Mucosa of descending colon (tissue), 3 donors: ENCODE results near the gene DDX60. TPM values are rescaled to one million over a fixed set of nuclear protein-coding genes. Genes with fewer than 3 reads are reported as not detected.

Experiments
- ATAC-seq: fragments of 200-7000 bp; cut with Tn5 transposase; one replicate; pipeline ENCODE4 v1.9.1; 2020; ENCODE audit warnings: mild to moderate bottlenecking, moderate library complexity
- DNase-seq, 3 donors: peaks; one replicate each; pipeline ENCODE4 v3.0.0-alpha.2; 2020
- H3K36me3 ChIP-seq: fragments of 200-600 bp; one replicate; pipeline ENCODE4 v1.8.0; 2021; ENCODE audit warnings: low read depth, mild to moderate bottlenecking
- H3K4me1 ChIP-seq: fragments of 200-600 bp; one replicate; pipeline ENCODE4 v1.8.0; 2021; ENCODE audit warnings: low read depth, mild to moderate bottlenecking
- H3K4me3 ChIP-seq: fragments of 200-600 bp; one replicate; pipeline ENCODE4 v1.8.0; 2021; ENCODE audit warnings: mild to moderate bottlenecking
- H3K9me3 ChIP-seq: fragments of 200-600 bp; one replicate; pipeline ENCODE4 v1.8.0; 2021; ENCODE audit warnings: mild to moderate bottlenecking
- CTCF ChIP-seq: fragments of 200-600 bp; IDR thresholded peaks from one replicate; pipeline ENCODE4 v1.8.0; 2022; ENCODE audit warnings: antibody characterized with exemption, mild to moderate bottlenecking
- intact Hi-C, 2 donors: fragments of 100-400 bp; cut with DNase I in 1 of 2; cut with micrococcal nuclease in 1 of 2; formaldehyde crosslinking; loops; one replicate each; pipeline versions ENCODE4 v1.11.0 to v1.11.1; 2022; cut with DNase I, micrococcal nuclease
- total RNA-seq, 3 donors: library from RNA; stranded (reverse); fragmentation: NEBNext Ultra II Directional in 2 of 3; extraction: Animal tissue kit (Norgen Biotek cat#: 25700) in 2 of 3; gene quantifications; one replicate each; pipeline versions ENCODE4 v1.2.1 to v1.2.4, GENCODE V29; 2021 to 2023
- donor health status: DM: no; HTN: no; CAD: no; lungs with moderate emphysema.
- donor health status: DM: no; HTN: no; CAD: no.
- donor health status: DM: no; HTN: yes; CAD: no.

The DDX60 gene
- total RNA-seq, 3 donors from 2014 or later, result 45.6 to 118 (median 50.4) TPM

- Histone ChIP-seq H3K9me3 (no peaks in the 10 kb centered on the region), H3K4me3 (no peak overlapping the region), H3K36me3 (no peaks in the 10 kb centered on the region), H3K4me1 (no peaks in the 10 kb centered on the region)
- intact Hi-C loops, result no loop called here
- DNase-seq (no peak), ATAC-seq (no peak)
- TF ChIP-seq CTCF, result no peak
These were observed 60.8 kb downstream of the DDX60 start for GRCh38 chr4:168257768-168258167.

GRCh38 chr4:168248176-168248710 lies 70.3 kb downstream of the DDX60 start:
- ATAC-seq (no peak), DNase-seq (no peak)
- Histone ChIP-seq H3K4me3 (no peak overlapping the region), H3K36me3 (no peaks in the 10 kb centered on the region), H3K9me3 (no peaks in the 10 kb centered on the region), H3K4me1 (no peaks in the 10 kb centered on the region)
- no peak for TF ChIP-seq CTCF
- intact Hi-C loops, result no loop called here

GRCh38 chr4:168247603-168248002 lies 70.9 kb downstream of the DDX60 start:
- H3K36me3 ChIP-seq, result no peaks in the 10 kb centered on the region
- no peak for ATAC-seq
- peaks cover 1% of the 10 kb centered on the region for H3K9me3 ChIP-seq
- no peak overlapping the region for H3K4me3 ChIP-seq
- no peak for DNase-seq
- H3K4me1 ChIP-seq, result no peaks in the 10 kb centered on the region
- TF ChIP-seq CTCF, result no peak
- intact Hi-C loops, result no loop called here

- no peak for ATAC-seq
- H3K4me3 ChIP-seq, result no peak overlapping the region
- H3K9me3 ChIP-seq, result peaks cover 13% of the 10 kb centered on the region
- no peaks in the 10 kb centered on the region for H3K4me1 ChIP-seq
- intact Hi-C loops, result no loop called here
- DNase-seq, result no peak
- no peak for TF ChIP-seq CTCF
- no peaks in the 10 kb centered on the region for H3K36me3 ChIP-seq
These were observed 76.6 kb downstream of the DDX60 start for GRCh38 chr4:168241953-168242352.

- intact Hi-C loops, result no loop called here
- DNase-seq (no peak), ATAC-seq (no peak)
- H3K9me3 ChIP-seq, result peaks cover 13% of the 10 kb centered on the region
- no peak for TF ChIP-seq CTCF
- no peaks in the 10 kb centered on the region for H3K4me1 ChIP-seq
- no peak overlapping the region for H3K4me3 ChIP-seq
- no peaks in the 10 kb centered on the region for H3K36me3 ChIP-seq
These were observed 77.7 kb downstream of the DDX60 start for GRCh38 chr4:168240821-168241220.

GRCh38 chr4:168221301-168221700 lies 97.3 kb downstream of the DDX60 start:
- H3K4me3 ChIP-seq, result no peak overlapping the region
- no peaks in the 10 kb centered on the region for H3K4me1 ChIP-seq
- intact Hi-C loops, result no loop called here
- peaks cover 3% of the 10 kb centered on the region for H3K36me3 ChIP-seq
- DNase-seq, result no peak
- H3K9me3 ChIP-seq, result no peaks in the 10 kb centered on the region
- ATAC-seq, result no peak
- TF ChIP-seq CTCF, result no peak
